Measurements from ENCODE around the gene KCNS3.

KCNS3 gene, protein sequence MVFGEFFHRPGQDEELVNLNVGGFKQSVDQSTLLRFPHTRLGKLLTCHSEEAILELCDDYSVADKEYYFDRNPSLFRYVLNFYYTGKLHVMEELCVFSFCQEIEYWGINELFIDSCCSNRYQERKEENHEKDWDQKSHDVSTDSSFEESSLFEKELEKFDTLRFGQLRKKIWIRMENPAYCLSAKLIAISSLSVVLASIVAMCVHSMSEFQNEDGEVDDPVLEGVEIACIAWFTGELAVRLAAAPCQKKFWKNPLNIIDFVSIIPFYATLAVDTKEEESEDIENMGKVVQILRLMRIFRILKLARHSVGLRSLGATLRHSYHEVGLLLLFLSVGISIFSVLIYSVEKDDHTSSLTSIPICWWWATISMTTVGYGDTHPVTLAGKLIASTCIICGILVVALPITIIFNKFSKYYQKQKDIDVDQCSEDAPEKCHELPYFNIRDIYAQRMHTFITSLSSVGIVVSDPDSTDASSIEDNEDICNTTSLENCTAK

GRCh38 chr2:17878281-17879136 lies at the start of gene KCNS3:
Gene KCNS3, plus strand, starts transcription at chr2:17878667. Its CDS starts 52,342 bp downstream, at chr2:17931009.
- TF ChIP-seq, protein P1, sequence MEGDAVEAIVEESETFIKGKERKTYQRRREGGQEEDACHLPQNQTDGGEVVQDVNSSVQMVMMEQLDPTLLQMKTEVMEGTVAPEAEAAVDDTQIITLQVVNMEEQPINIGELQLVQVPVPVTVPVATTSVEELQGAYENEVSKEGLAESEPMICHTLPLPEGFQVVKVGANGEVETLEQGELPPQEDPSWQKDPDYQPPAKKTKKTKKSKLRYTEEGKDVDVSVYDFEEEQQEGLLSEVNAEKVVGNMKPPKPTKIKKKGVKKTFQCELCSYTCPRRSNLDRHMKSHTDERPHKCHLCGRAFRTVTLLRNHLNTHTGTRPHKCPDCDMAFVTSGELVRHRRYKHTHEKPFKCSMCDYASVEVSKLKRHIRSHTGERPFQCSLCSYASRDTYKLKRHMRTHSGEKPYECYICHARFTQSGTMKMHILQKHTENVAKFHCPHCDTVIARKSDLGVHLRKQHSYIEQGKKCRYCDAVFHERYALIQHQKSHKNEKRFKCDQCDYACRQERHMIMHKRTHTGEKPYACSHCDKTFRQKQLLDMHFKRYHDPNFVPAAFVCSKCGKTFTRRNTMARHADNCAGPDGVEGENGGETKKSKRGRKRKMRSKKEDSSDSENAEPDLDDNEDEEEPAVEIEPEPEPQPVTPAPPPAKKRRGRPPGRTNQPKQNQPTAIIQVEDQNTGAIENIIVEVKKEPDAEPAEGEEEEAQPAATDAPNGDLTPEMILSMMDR (IDR thresholded peaks at IDR 0.05; ENCODE audit: insufficient read depth, low read depth, low read length, missing control alignments), result no peak
- peak within 1 kb of the TSS; percentile 39 for H3K4me3 ChIP-seq (ENCODE audit: low read depth, low read length)
- DNase-seq (ENCODE audit: low read depth), result peak; percentile 11

DNA sequence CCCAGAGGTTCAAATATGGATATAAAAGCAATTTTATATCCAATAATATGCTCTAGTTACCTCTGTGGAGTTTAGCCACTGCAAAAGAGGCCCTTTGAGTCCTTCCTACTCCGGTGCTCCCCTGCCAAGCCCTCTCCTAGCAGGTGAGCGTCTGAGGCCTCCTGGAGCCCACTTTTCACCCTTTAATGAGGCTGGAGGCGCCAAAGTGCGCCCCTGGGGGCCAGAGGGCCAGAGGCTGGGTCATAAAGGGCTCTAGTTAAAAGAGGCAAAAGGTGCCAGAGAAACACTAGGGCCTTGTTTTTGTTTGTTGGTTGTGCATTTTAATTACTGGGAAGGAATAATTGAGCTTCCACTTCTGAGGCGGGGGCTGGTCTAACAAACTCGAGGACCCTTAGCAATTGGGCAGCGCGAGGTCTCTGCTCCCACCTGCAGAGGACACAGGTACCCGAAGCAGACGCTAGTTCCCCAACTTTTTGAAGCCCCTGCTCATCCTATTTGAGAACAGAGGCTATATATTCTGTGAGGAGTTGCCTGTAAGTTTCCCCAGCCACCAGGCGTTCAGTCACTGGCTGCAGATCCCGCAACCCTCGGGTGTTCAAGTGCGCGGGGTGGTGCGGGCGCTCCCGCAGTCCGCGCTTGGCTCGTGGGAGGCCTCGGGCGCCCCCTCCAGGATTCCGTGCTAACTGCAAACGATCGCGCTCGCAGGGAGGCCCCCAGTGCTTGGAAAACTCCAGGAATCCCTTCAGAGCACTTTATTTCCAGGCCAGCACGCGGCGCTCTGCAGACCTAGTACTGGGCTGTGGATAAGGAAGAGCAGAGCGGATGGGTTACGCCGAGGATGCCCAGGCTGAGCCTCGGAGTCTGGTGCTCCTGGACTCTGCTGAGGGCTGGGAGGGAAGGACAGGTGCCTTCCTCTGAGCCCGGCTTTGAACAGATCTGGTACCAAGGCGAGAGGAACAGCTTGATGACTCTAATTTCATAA lies 48.1 kb upstream of the KCNS3 start:
- peak overlapping the region; percentile 29; the same call in 1 of the 2 replicates for H3K4me3 ChIP-seq (ENCODE audit: low read depth, low read length)
- TF ChIP-seq, protein P1 (IDR thresholded peaks at IDR 0.05; ENCODE audit: insufficient read depth, low read depth, low read length, missing control alignments), result peak; percentile 86
- DNase-seq (ENCODE audit: low read depth), result peak; percentile 63

- TF ChIP-seq, protein P1 (IDR thresholded peaks at IDR 0.05; ENCODE audit: insufficient read depth, low read depth, low read length, missing control alignments), result no peak
- H3K4me3 ChIP-seq (ENCODE audit: low read depth, low read length), result no peak overlapping the region
- DNase-seq (ENCODE audit: low read depth), result no peak
These were observed 43.0 kb upstream of the KCNS3 start for GRCh38 chr2:17835516-17835915.

DNA sequence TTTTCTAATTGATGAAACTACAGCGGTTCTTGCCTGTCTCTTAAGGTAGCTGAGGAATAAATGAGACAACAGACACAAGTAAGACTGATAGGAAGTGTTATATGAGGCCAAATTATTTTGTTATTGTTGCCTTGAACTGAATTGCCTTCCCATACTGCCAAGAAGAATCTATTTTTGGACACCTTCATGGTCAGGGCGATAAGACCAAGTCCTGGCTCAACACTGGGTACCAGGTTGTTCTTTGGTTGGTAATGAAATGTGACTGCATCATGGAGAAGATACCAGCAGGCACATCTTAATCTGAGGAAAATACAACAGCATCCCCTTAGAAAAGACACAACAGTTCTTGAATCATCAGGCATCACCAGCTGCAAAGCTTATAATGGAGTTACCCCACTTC lies 38.5 kb upstream of the KCNS3 start:
- TF ChIP-seq, protein P1 (IDR thresholded peaks at IDR 0.05; ENCODE audit: insufficient read depth, low read depth, low read length, missing control alignments), result no peak
- H3K4me3 ChIP-seq (ENCODE audit: low read depth, low read length), result no peak overlapping the region
- no peak for DNase-seq (ENCODE audit: low read depth)

DNA sequence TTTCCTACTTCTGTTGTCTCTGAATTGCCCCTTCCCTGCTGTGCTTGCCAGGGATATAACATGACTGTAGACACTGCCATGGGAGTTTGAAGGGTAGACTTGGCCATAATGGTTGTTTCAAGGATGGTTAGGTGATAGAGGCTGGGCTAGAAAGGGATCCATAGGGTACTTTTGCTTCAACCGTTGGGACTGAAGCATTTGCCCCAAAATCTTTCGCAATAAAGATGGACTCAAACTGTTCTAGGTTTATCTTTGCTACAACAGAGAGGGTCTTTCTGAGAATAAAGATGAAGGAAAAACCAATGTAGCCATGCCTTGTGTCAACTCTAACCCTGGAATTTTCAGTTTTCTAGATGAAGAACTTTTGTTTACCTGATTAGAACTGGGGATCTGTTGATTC lies 35.0 kb upstream of the KCNS3 start:
- no peak overlapping the region for H3K4me3 ChIP-seq (ENCODE audit: low read depth, low read length)
- no peak for DNase-seq (ENCODE audit: low read depth)
- TF ChIP-seq, protein P1 (IDR thresholded peaks at IDR 0.05; ENCODE audit: insufficient read depth, low read depth, low read length, missing control alignments), result no peak

DNA sequence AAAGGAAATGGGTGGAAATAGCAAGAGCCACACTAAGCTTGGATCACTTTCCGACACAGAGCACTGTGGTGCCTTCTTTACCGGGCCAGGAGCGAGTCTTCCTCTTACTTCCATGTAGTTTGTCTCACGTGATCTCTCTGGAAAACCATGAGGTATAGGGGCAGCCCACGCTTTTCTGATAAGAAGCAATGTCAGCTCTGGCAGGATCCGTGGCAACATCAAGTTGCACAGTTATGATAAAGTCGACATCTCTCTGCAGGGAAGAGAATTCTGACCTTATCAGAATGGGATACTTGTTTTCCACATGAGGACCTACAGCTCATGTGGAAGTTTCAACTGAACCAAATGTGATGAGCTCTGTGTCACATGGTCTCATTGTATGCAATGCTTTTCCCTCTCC lies 32.7 kb upstream of the KCNS3 start:
- no peak for DNase-seq (ENCODE audit: low read depth)
- no peak overlapping the region for H3K4me3 ChIP-seq (ENCODE audit: low read depth, low read length)
- TF ChIP-seq, protein P1 (IDR thresholded peaks at IDR 0.05; ENCODE audit: insufficient read depth, low read depth, low read length, missing control alignments), result no peak
